Measurements from ENCODE around the gene DUOX1.
A peak's percentile ranks its signal among the peaks of the same experiment; 100 is the strongest.
"Not testable (repeated sequence)": the region's sequence is repeated elsewhere in the genome, so short reads cannot be mapped to it uniquely, and the experiment has no call there.

Gene DUOX1

GRCh38 chr15:45097466-45097865 lies 32.3 kb upstream of the DUOX1 start:
- H3K4me3 Mint-ChIP-seq: no peak overlapping the region
- DNase-seq (ENCODE audit: low spot score in 2 of 2) (no peak), ATAC-seq (ENCODE audit: low read depth) (no peak)
- no peaks in the 10 kb centered on the region for H3K36me3 Mint-ChIP-seq
- no peaks in the 10 kb centered on the region for H3K4me1 Mint-ChIP-seq
- no peaks in the 10 kb centered on the region for H3K9me3 Mint-ChIP-seq
- H3K27ac Mint-ChIP-seq: no peak overlapping the region
- peaks cover 5% of the 10 kb centered on the region for H3K27me3 Mint-ChIP-seq

GRCh38 chr15:45099549-45100165 lies 30.1 kb upstream of the DUOX1 start:
- Mint-ChIP-seq H3K9me3 (no peaks in the 10 kb centered on the region), H3K4me3 (no peak overlapping the region), H3K27me3 (peaks cover 8% of the 10 kb centered on the region), H3K4me1 (no peaks in the 10 kb centered on the region), H3K36me3 (no peaks in the 10 kb centered on the region), H3K27ac (no peak overlapping the region)
- DNase-seq (ENCODE audit: low spot score in 2 of 2): no peak
- ATAC-seq (ENCODE audit: low read depth): no peak

GRCh38 chr15:45100884-45101625 lies 28.7 kb upstream of the DUOX1 start:
- Mint-ChIP-seq H3K27ac (no peak overlapping the region), H3K4me1 (no peaks in the 10 kb centered on the region), H3K9me3 (no peaks in the 10 kb centered on the region)

GRCh38 chr15:45101749-45102148 lies 28.0 kb upstream of the DUOX1 start:
- H3K27ac Mint-ChIP-seq: no peak overlapping the region
- no peak for ATAC-seq (ENCODE audit: low read depth)
- DNase-seq (ENCODE audit: low spot score in 2 of 2): no peak
- peaks cover 11% of the 10 kb centered on the region for H3K27me3 Mint-ChIP-seq
- H3K36me3 Mint-ChIP-seq: no peaks in the 10 kb centered on the region
- H3K4me3 Mint-ChIP-seq: no peak overlapping the region
- no peaks in the 10 kb centered on the region for H3K4me1 Mint-ChIP-seq
- no peaks in the 10 kb centered on the region for H3K9me3 Mint-ChIP-seq

More at GRCh38 chr15:45100884-45101625, 28.7 kb upstream of the DUOX1 start:
- ATAC-seq (ENCODE audit: low read depth): no peak
- H3K27me3 Mint-ChIP-seq: peaks cover 8% of the 10 kb centered on the region
- no peak for DNase-seq (ENCODE audit: low spot score in 2 of 2)
- H3K4me3 Mint-ChIP-seq: no peak overlapping the region
- no peaks in the 10 kb centered on the region for H3K36me3 Mint-ChIP-seq

GRCh38 chr15:45102226-45102625 lies 27.6 kb upstream of the DUOX1 start:
- no peak for ATAC-seq (ENCODE audit: low read depth)
- H3K27ac Mint-ChIP-seq: no peak overlapping the region

GRCh38 chr15:45104170-45104569 lies 25.6 kb upstream of the DUOX1 start:
- not testable (repeated sequence) for ATAC-seq (ENCODE audit: low read depth); H3K36me3 Mint-ChIP-seq; DNase-seq (ENCODE audit: low spot score in 2 of 2); H3K4me1 Mint-ChIP-seq; H3K27ac Mint-ChIP-seq; H3K9me3 Mint-ChIP-seq; H3K4me3 Mint-ChIP-seq
- peaks cover 11% of the 10 kb centered on the region for H3K27me3 Mint-ChIP-seq

More at GRCh38 chr15:45102226-45102625, 27.6 kb upstream of the DUOX1 start:
- Mint-ChIP-seq H3K36me3 (no peaks in the 10 kb centered on the region), H3K4me3 (no peak overlapping the region), H3K4me1 (no peaks in the 10 kb centered on the region), H3K9me3 (no peaks in the 10 kb centered on the region), H3K27me3 (peaks cover 11% of the 10 kb centered on the region)
- DNase-seq (ENCODE audit: low spot score in 2 of 2): no peak

GRCh38 chr15:45105586-45105985 lies 24.2 kb upstream of the DUOX1 start:
- no peak for DNase-seq (ENCODE audit: low spot score in 2 of 2)
- no peaks in the 10 kb centered on the region for H3K36me3 Mint-ChIP-seq
- ATAC-seq (ENCODE audit: low read depth): no peak
- no peak overlapping the region for H3K4me3 Mint-ChIP-seq
- no peaks in the 10 kb centered on the region for H3K4me1 Mint-ChIP-seq
- no peaks in the 10 kb centered on the region for H3K9me3 Mint-ChIP-seq
- no peak overlapping the region for H3K27ac Mint-ChIP-seq
- peaks cover 15% of the 10 kb centered on the region for H3K27me3 Mint-ChIP-seq

- no peaks in the 10 kb centered on the region for H3K9me3 Mint-ChIP-seq
- peaks cover 15% of the 10 kb centered on the region for H3K27me3 Mint-ChIP-seq
- H3K27ac Mint-ChIP-seq: no peak overlapping the region
- ATAC-seq (ENCODE audit: low read depth): no peak
- H3K4me3 Mint-ChIP-seq: no peak overlapping the region
- no peaks in the 10 kb centered on the region for H3K4me1 Mint-ChIP-seq
- DNase-seq (ENCODE audit: low spot score in 2 of 2): no peak
- H3K36me3 Mint-ChIP-seq: no peaks in the 10 kb centered on the region
These were observed 23.6 kb upstream of the DUOX1 start for GRCh38 chr15:45106002-45106790.

GRCh38 chr15:45107941-45108630 lies 21.7 kb upstream of the DUOX1 start:
- no peaks in the 10 kb centered on the region for H3K36me3 Mint-ChIP-seq
- no peak overlapping the region for H3K4me3 Mint-ChIP-seq
- no peaks in the 10 kb centered on the region for H3K9me3 Mint-ChIP-seq
- H3K27me3 Mint-ChIP-seq: peaks cover 21% of the 10 kb centered on the region
- ATAC-seq (ENCODE audit: low read depth): no peak
- H3K27ac Mint-ChIP-seq: no peak overlapping the region
- H3K4me1 Mint-ChIP-seq: peaks cover 10% of the 10 kb centered on the region
- no peak for DNase-seq (ENCODE audit: low spot score in 2 of 2)

- no peak for ATAC-seq (ENCODE audit: low read depth)
- H3K4me1 Mint-ChIP-seq: peaks cover 22% of the 10 kb centered on the region
- H3K9me3 Mint-ChIP-seq: no peaks in the 10 kb centered on the region
- no peaks in the 10 kb centered on the region for H3K36me3 Mint-ChIP-seq
- H3K27ac Mint-ChIP-seq: no peak overlapping the region
- no peak overlapping the region for H3K4me3 Mint-ChIP-seq
- peaks cover 29% of the 10 kb centered on the region for H3K27me3 Mint-ChIP-seq
- no peak for DNase-seq (ENCODE audit: low spot score in 2 of 2)
These were observed 19.5 kb upstream of the DUOX1 start for GRCh38 chr15:45110256-45110820.

GRCh38 chr15:45111390-45112142 lies 18.2 kb upstream of the DUOX1 start:
- ATAC-seq (ENCODE audit: low read depth) (no peak), DNase-seq (ENCODE audit: low spot score in 2 of 2) (no peak)
- H3K36me3 Mint-ChIP-seq: no peaks in the 10 kb centered on the region
- H3K27ac Mint-ChIP-seq: no peak overlapping the region
- peak overlapping the region; percentile 68 for H3K4me3 Mint-ChIP-seq
- H3K4me1 Mint-ChIP-seq: peaks cover 26% of the 10 kb centered on the region
- no peaks in the 10 kb centered on the region for H3K9me3 Mint-ChIP-seq
- H3K27me3 Mint-ChIP-seq: peaks cover 37% of the 10 kb centered on the region

GRCh38 chr15:45112143-45112590 lies 17.6 kb upstream of the DUOX1 start:
- Mint-ChIP-seq H3K27me3 (peaks cover 38% of the 10 kb centered on the region), H3K36me3 (no peaks in the 10 kb centered on the region), H3K4me3 (peak overlapping the region; percentile 68), H3K27ac (no peak overlapping the region), H3K4me1 (peaks cover 28% of the 10 kb centered on the region), H3K9me3 (no peaks in the 10 kb centered on the region)
- no peak for DNase-seq (ENCODE audit: low spot score in 2 of 2)
- no peak for ATAC-seq (ENCODE audit: low read depth)
